GM19455 (cell line): Measurements from ENCODE around the gene STAT6.

Experiments used
- ATAC-seq: cut with Tn5 transposase; IDR thresholded peaks from one replicate; pipeline ENCODE4 v1.9.1; 2021; ENCODE audit not compliant: unreplicated experiment

STAT6 gene

DNA sequence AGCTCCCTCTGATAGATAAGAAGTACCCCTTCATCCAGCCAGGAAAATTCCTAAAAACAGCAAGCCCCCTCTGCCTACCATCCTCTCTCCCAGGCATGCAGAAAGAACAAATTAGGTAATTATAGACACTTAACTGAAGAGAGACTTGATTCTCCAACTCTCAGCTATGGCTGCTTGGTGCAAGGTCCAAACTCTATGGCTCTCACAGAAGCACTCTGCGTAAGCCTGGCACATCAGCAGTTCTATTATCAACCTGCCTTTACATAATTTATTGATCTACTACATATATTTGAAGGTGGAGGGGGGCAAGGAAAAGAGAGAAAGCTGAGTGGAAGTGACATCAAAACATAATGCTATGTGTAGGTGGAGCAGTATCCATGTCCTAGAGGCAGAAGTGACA lies 60.2 kb downstream of the STAT6 start:
- ATAC-seq, result no peak

DNA sequence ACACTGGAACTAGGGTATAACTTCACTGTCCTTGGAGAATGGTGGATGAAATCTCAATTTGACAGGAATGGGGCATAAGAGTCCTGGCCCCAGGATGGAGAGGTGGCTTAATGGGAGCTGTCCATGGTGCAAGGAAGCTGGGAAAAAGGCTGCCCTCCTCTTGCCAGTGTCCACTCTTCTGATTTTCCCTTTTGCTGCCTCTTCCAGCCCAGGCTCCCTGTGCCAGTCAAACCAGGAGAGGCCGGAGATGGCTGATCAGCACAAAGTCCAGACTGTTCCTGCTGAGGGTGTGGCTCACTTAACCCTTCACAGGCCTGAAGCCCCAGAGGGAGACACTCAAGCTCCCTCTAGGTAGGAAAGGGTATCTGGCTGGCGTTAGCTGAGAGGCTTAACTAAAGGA lies 61.3 kb downstream of the STAT6 start, which contains the start of gene MYO1A:
MYO1A (minus strand) TSS at position 240 of the 400 bp plus-strand sequence. CDS start 1,806 bp downstream, outside the sequence.
- no peak for ATAC-seq

DNA sequence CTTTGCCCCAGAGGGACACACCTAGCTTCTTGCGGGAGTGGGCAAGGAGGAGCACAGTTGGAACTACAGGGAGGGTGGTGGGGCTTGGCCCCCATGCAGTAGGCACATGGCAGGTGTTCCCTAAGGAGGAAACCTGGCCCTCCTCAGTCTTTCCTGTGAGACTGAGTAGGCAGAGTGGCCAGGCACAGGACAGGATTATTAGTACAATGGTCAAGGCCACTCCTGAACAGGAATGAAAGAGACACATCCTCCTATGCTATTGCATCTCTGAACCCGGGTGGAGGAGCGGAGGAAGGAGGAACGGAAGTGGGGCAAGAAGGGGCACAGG lies 62.1 kb downstream of the STAT6 start:
- ATAC-seq, result no peak

DNA sequence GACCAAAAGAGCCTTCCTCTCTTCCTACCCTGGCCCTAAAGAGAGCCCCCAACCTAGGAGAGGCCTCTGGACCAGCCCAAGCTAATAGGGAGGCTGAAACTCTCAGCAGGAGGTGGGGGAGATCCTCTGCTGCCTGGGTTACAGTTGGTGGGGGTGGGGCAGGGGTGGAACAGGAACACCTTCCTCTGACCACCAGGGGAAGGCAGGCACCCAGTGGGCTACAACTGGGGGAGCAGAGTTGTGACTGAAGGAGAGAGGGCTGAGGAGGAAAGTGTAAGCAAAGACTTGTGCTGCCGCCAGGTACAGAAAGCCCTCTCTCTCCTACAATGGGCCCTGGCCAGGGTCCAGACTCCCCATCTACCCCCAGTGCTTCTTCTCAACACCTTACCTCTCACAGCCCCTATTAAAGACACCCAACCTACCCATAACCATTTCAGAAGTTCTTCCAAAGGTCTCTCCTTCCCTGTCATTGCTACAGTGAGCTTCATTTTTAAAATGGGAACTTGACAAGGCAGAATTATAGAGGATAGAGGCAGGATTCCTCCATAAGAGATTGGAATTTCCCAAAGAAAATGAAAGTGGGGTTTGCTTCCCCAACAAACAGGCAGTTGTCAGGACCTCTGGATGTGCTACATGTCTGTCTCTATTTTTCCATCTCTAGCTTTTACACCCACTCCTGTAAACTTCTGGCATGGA lies 62.6 kb downstream of the STAT6 start:
- no peak for ATAC-seq

- ATAC-seq, result no peak
These were observed 63.2 kb downstream of the STAT6 start for GRCh38 chr12:57047981-57048380.

- ATAC-seq, result no peak
These were observed 63.9 kb downstream of the STAT6 start for GRCh38 chr12:57046947-57047890.

DNA sequence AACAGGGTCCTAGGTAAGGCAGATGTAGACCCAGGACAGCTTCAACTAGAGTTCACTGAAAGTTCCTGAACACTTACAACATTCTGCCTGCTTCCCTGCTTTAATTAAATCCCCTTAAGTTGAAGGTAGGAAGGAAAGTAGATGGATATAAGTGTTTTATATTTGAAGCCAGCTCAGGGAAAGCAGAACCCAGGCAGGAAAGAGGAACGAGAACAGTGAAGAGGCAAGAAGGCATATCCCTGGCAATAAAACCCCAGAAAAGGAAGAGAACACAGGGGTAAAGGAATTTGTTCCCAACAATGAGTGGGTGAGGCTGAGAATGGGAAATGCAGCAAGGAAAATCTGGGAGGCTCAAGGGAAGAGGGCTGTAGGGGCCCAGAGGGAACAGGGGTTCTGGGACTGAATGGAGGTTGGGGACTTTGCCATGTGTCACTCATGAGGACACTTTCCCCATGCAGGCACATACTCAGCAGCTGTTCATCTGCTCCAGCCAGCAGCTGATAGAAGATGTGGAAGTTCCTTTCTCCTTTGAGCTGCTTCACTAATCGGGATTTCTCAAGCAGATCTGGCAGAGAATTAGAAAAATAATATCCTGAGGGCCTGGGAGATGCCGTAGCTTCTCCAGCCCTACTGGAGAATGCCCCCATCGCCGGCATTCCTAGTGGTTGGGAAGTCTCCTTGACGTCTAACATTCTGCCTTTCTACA lies 64.9 kb downstream of the STAT6 start:
- ATAC-seq, result no peak
